PC-3 (cell line): ENCODE results near the gene CCDC187. TPM values are rescaled to one million over a fixed set of nuclear protein-coding genes. Genes with fewer than 3 reads are reported as not detected.

ENCODE experiments used
- ATAC-seq: fragments of 200-7000 bp; cut with Tn5 transposase; 2 replicates; pipeline ENCODE4 v1.9.1; 2020; ENCODE audit warnings: mild to moderate bottlenecking, moderate library complexity
- BruUV-seq: library from RNA; stranded (reverse); fragments of 400-500 nt; replicated peaks from 2 replicates; lab custom pipeline; 2021; lab: Mats Ljungman, UMichigan
- CTCF ChIA-PET: fragments of 300-600 bp; sonication (Branson Sonifier 250); formaldehyde crosslinking; loops from one replicate; lab custom pipeline; 2022; ENCODE audit warnings: antibody characterized with exemption; lab: Charles Lee
- POLR2A ChIA-PET: fragments of 300-600 bp; sonication (Branson Sonifier 250); formaldehyde crosslinking; loops from one replicate; lab custom pipeline; 2022; ENCODE audit warnings: antibody characterized with exemption; ENCODE audit not compliant: unreplicated experiment; lab: Charles Lee
- DNase-seq: peaks from one replicate; pipeline ENCODE4 v3.0.0-alpha.2; 2015
- H2AFZ ChIP-seq: fragments of 300-600 bp; sonication (generic); 2 replicates; pipeline ENCODE4 v1.6.0; 2016; ENCODE audit warnings: antibody characterized with exemption, low read length
- H3F3A ChIP-seq: fragments of 300-600 bp; sonication (generic); one replicate; pipeline ENCODE4 v1.6.0; 2017; ENCODE audit warnings: antibody characterized with exemption, low read length, control low read depth, mild to moderate bottlenecking; ENCODE audit not compliant: unreplicated experiment
- H3K27ac ChIP-seq: fragments of 300-600 bp; sonication (generic); 2 replicates; pipeline ENCODE4 v1.5.1; 2016; ENCODE audit warnings: mild to moderate bottlenecking, low read length
- H3K27me3 ChIP-seq: fragments of 300-600 bp; sonication (generic); 2 replicates; pipeline ENCODE4 v1.6.1; 2016; ENCODE audit warnings: low read length, mixed read lengths
- H3K36me3 ChIP-seq: fragments of 300-600 bp; sonication (generic); 2 replicates; pipeline ENCODE4 v1.6.1; 2016; ENCODE audit warnings: low read depth, mixed run types, low read length, mixed read lengths
- H3K4me1 ChIP-seq: fragments of 300-600 bp; sonication (generic); 2 replicates; pipeline ENCODE4 v1.5.1; 2016; ENCODE audit warnings: low read length; ENCODE audit not compliant: insufficient read depth
- H3K4me2 ChIP-seq: fragments of 300-600 bp; sonication (generic); 2 replicates; pipeline ENCODE4 v1.6.0; 2016; ENCODE audit warnings: low read length
- H3K4me3 ChIP-seq: fragments of 300-600 bp; sonication (generic); 2 replicates; pipeline ENCODE4 v1.5.1; 2016; ENCODE audit warnings: mild to moderate bottlenecking, low read length, mixed read lengths
- H3K79me2 ChIP-seq: fragments of 300-600 bp; sonication (generic); 2 replicates; pipeline ENCODE4 v1.6.1; 2017; ENCODE audit warnings: low read length, mixed read lengths
- H3K9ac ChIP-seq: fragments of 300-600 bp; sonication (generic); 2 replicates; pipeline ENCODE4 v1.6.0; 2016; ENCODE audit warnings: mild to moderate bottlenecking, low read length
- H3K9me2 ChIP-seq: fragments of 300-600 bp; sonication (generic); replicated peaks from 2 replicates; pipeline ENCODE4 v1.6.1; 2016; ENCODE audit warnings: mixed run types, low read length, mixed read lengths
- H3K9me3 ChIP-seq: fragments of 300-600 bp; sonication (generic); 2 replicates; pipeline ENCODE4 v1.6.1; 2016; ENCODE audit warnings: low read length, mixed read lengths
- H4K20me1 ChIP-seq: fragments of 300-600 bp; sonication (generic); 2 replicates; pipeline ENCODE4 v1.6.1; 2016; ENCODE audit warnings: low read length, mixed read lengths
- CTCF ChIP-seq: fragments of 300-600 bp; sonication (generic); conservative IDR thresholded peaks from 2 replicates; pipeline ENCODE4 v1.5.1; 2017; ENCODE audit warnings: antibody characterized with exemption, low read depth, mild to moderate bottlenecking, low read length
- EZH2 ChIP-seq: fragments of 300-600 bp; sonication (generic); IDR thresholded peaks from one replicate; pipeline ENCODE4 v1.6.1; 2017; ENCODE audit warnings: antibody characterized with exemption, mild to moderate bottlenecking, low read length; ENCODE audit not compliant: unreplicated experiment
- EZH2phosphoT487 ChIP-seq: fragments of 300-600 bp; sonication (generic); IDR thresholded peaks from 2 replicates; pipeline ENCODE4 v1.6.1; 2018; ENCODE audit warnings: mild to moderate bottlenecking, antibody characterized with exemption, low read length, borderline replicate concordance
- intact Hi-C: fragments of 100-400 bp; cut with micrococcal nuclease; formaldehyde crosslinking; loops from 2 replicates; pipeline ENCODE4 v1.9.0; 2023
- total RNA-seq: library from RNA; depleted of rRNA; stranded (reverse); fragments of >200 nt; gene quantifications from 2 replicates; pipeline ENCODE4 v1.2.3, GENCODE V29; 2014

CCDC187 gene
- total RNA-seq, 1 experiment from 2014 or later: 0.04 TPM

GRCh38 chr9:136328011-136328621 lies 24.2 kb upstream of the CCDC187 start:
- Histone ChIP-seq H3K79me2 (peaks cover 30% of the 10 kb centered on the region), H3K9ac (peak overlapping the region; percentile 63), H3K27ac (no peak overlapping the region), H3K27me3 (no peaks in the 10 kb centered on the region), H4K20me1 (peaks cover 4% of the 10 kb centered on the region; the same call in 1 of the 2 replicates), H3K36me3 (no peaks in the 10 kb centered on the region), H3K9me2 (no peaks in the 10 kb centered on the region), H3K4me1 (peaks cover 8% of the 10 kb centered on the region), H3K9me3 (no peaks in the 10 kb centered on the region), H3K4me2 (peak overlapping the region; percentile 99), H3K4me3 (peak overlapping the region; percentile 84), H2AFZ (no peak overlapping the region), H3F3A (no peaks in the 10 kb centered on the region)
- BruUV-seq: TSS peak; percentile 51
- POLR2A ChIA-PET: no interaction called here
- ATAC-seq (peak; percentile 48), DNase-seq (peak; percentile 57)
- intact Hi-C loops: no loop called here
- CTCF ChIA-PET: interaction anchor here (0.7 kb wide), 1 partner anchor 56 kb away, joined by 7 read pairs; no protein-coding TSS in a partner anchor
- TF ChIP-seq EZH2: no peak
- TF ChIP-seq EZH2phosphoT487: no peak
- no peak for TF ChIP-seq CTCF

- Histone ChIP-seq H3K27ac (no peak within 1 kb of the TSS), H3K27me3 (no peaks in the 10 kb centered on the region), H3F3A (no peaks in the 10 kb centered on the region), H3K36me3 (no peaks in the 10 kb centered on the region), H4K20me1 (peaks cover 4% of the 10 kb centered on the region; the same call in 1 of the 2 replicates), H3K4me1 (peaks cover 8% of the 10 kb centered on the region), H3K9me3 (no peaks in the 10 kb centered on the region), H2AFZ (no peak within 1 kb of the TSS), H3K9me2 (no peaks in the 10 kb centered on the region), H3K9ac (peak within 1 kb of the TSS; percentile 63), H3K4me3 (peak within 1 kb of the TSS; percentile 84), H3K79me2 (peaks cover 30% of the 10 kb centered on the region), H3K4me2 (peak within 1 kb of the TSS; percentile 99)
- intact Hi-C loops: no loop called here
- no peak for TF ChIP-seq EZH2phosphoT487
- no peak for TF ChIP-seq CTCF
- TF ChIP-seq EZH2: no peak
- ChIA-PET POLR2A (no interaction called here), CTCF (interaction anchor here (0.7 kb wide), 1 partner anchor 57 kb away, joined by 7 read pairs; no protein-coding TSS in a partner anchor)
- DNase-seq (peak; percentile 38), ATAC-seq (peak; percentile 46)
- BruUV-seq: no TSS peak
Observed at GRCh38 chr9:136327304-136327974, 23.5 kb upstream of the CCDC187 start, which contains the start of gene GPSM1. GPSM1 (plus strand) TSS chr9:136327539; CDS start chr9:136327696, 157 bp downstream.
